IMR-90 (cell line): Measurements from ENCODE around the gene CATSPER4. TPM values are rescaled to one million over a fixed set of nuclear protein-coding genes. Genes with fewer than 3 reads are reported as not detected.

Experiments used
- ATAC-seq: fragments of 200-7000 bp; cut with Tn5 transposase; 2 replicates; pipeline ENCODE4 v1.9.1; 2020; ENCODE audit warnings: low read depth, mild to moderate bottlenecking, moderate library complexity
- BruUV-seq: library from RNA; stranded (reverse); fragments of 400-500 nt; replicated peaks from 2 replicates; lab custom pipeline; 2021; lab: Mats Ljungman, UMichigan
- CTCF ChIA-PET: fragments of 300-600 bp; formaldehyde crosslinking; extraction: SDS; loops from one replicate; lab custom pipeline; 2021; ENCODE audit warnings: antibody characterized with exemption; lab: Yijun Ruan, JAX
- POLR2A ChIA-PET: fragments of 300-600 bp; sonication (Branson Sonifier 250); formaldehyde crosslinking; loops from one replicate; lab custom pipeline; 2022; ENCODE audit warnings: antibody characterized with exemption; ENCODE audit not compliant: unreplicated experiment; lab: Charles Lee
- DNase-seq: peaks from one replicate; pipeline ENCODE4 v3.0.0; 2013
- H2AFZ ChIP-seq: replicated peaks from 2 replicates; pipeline ENCODE3; 2013; ENCODE audit warnings: low read length, mild to moderate bottlenecking; ENCODE audit not compliant: poor library complexity
- H2AK5ac ChIP-seq: 2 replicates; pipeline ENCODE4 v1.6.1; 2013; ENCODE audit warnings: low read depth, low read length, inconsistent platforms
- H2AK9ac ChIP-seq: replicated peaks from 2 replicates; pipeline ENCODE3; 2013; ENCODE audit warnings: mild to moderate bottlenecking, low read depth, low read length, moderate library complexity; ENCODE audit not compliant: poor library complexity
- H2BK120ac ChIP-seq: 2 replicates; pipeline ENCODE4 v1.6.1; 2013; ENCODE audit warnings: low read depth, low read length, inconsistent platforms
- H2BK15ac ChIP-seq: 3 replicates; pipeline ENCODE4 v1.6.1; 2013; ENCODE audit warnings: low read depth, low read length, inconsistent platforms
- H2BK20ac ChIP-seq: 2 replicates; pipeline ENCODE4 v1.6.1; 2013; ENCODE audit warnings: low read depth, mild to moderate bottlenecking, inconsistent platforms, low read length, moderate library complexity
- H2BK5ac ChIP-seq: 2 replicates; pipeline ENCODE4 v1.6.1; 2013; ENCODE audit warnings: mild to moderate bottlenecking, low read depth, low read length, inconsistent platforms; ENCODE audit not compliant: poor library complexity, severe bottlenecking
- H3K14ac ChIP-seq: replicated peaks from 2 replicates; pipeline ENCODE4 v1.6.1; 2013; ENCODE audit warnings: low read depth, low read length, inconsistent platforms
- H3K18ac ChIP-seq: 2 replicates; pipeline ENCODE4 v1.6.1; 2013; ENCODE audit warnings: low read depth, low read length, control low read depth
- H3K23ac ChIP-seq: 2 replicates; pipeline ENCODE4 v1.6.1; 2013; ENCODE audit warnings: low read depth, low read length, inconsistent platforms
- H3K27ac ChIP-seq: 2 replicates; pipeline ENCODE4 v1.5.1; 2013; ENCODE audit warnings: mild to moderate bottlenecking, control low read depth, low read length; ENCODE audit not compliant: insufficient read depth
- H3K27me3 ChIP-seq: 2 replicates; pipeline ENCODE4 v1.6.1; 2013; ENCODE audit warnings: low read length; ENCODE audit not compliant: control insufficient read depth, insufficient read depth
- H3K36me3 ChIP-seq: 2 replicates; pipeline ENCODE4 v1.6.1; 2013; ENCODE audit warnings: low read length, mixed read lengths; ENCODE audit not compliant: control insufficient read depth, insufficient read depth
- H3K4ac ChIP-seq: 2 replicates; pipeline ENCODE4 v1.6.1; 2013; ENCODE audit warnings: low read depth, low read length, inconsistent platforms
- H3K4me1 ChIP-seq: 2 replicates; pipeline ENCODE4 v1.6.1; 2013; ENCODE audit warnings: low read length, mixed read lengths; ENCODE audit not compliant: control insufficient read depth, insufficient read depth
- H3K4me2 ChIP-seq: 2 replicates; pipeline ENCODE4 v1.6.1; 2013; ENCODE audit warnings: low read depth, mild to moderate bottlenecking, control low read depth, low read length, moderate library complexity
- H3K4me3 ChIP-seq: 2 replicates; pipeline ENCODE4 v1.5.1; 2013; ENCODE audit warnings: low read depth, mild to moderate bottlenecking, control low read depth, low read length, moderate library complexity; ENCODE audit not compliant: insufficient read depth
- H3K56ac ChIP-seq: 2 replicates; pipeline ENCODE4 v1.6.1; 2013; ENCODE audit warnings: low read length, inconsistent platforms; ENCODE audit not compliant: insufficient read depth; ENCODE audit errors: extremely low read depth
- H3K79me1 ChIP-seq, 2 experiments: 2 replicates each; pipeline ENCODE4 v1.6.1; 2013; ENCODE audit warnings: low read length in 2 of 2, inconsistent platforms in 1 of 2, low read depth in 1 of 2
- H3K9ac ChIP-seq: 2 replicates; pipeline ENCODE4 v1.6.1; 2013; ENCODE audit warnings: low read depth, low read length, control low read depth
- H3K9me1 ChIP-seq: 2 replicates; pipeline ENCODE4 v1.6.1; 2013; ENCODE audit warnings: low read length, inconsistent platforms; ENCODE audit not compliant: insufficient read depth
- H3K9me3 ChIP-seq: 2 replicates; pipeline ENCODE4 v1.6.1; 2013; ENCODE audit warnings: low read length; ENCODE audit not compliant: control insufficient read depth, insufficient read depth
- H4K20me1 ChIP-seq: 2 replicates; pipeline ENCODE4 v1.6.1; 2013; ENCODE audit warnings: low read length, inconsistent platforms; ENCODE audit not compliant: insufficient read depth
- H4K5ac ChIP-seq: 2 replicates; pipeline ENCODE4 v1.6.1; 2013; ENCODE audit warnings: mild to moderate bottlenecking, low read depth, low read length, control low read depth
- H4K8ac ChIP-seq, 2 experiments: 2 replicates each; pipeline ENCODE4 v1.6.1; 2013; ENCODE audit warnings: low read depth in 2 of 2, low read length in 2 of 2, control low read depth in 1 of 2, inconsistent platforms in 1 of 2
- H4K91ac ChIP-seq: 2 replicates; pipeline ENCODE4 v1.6.1; 2013; ENCODE audit warnings: low read depth, low read length, inconsistent platforms; ENCODE audit not compliant: insufficient read depth
- BHLHE40 ChIP-seq: fragments of 150-350 bp; IDR thresholded peaks from 2 replicates; pipeline ENCODE4 v1.6.1; 2016; ENCODE audit warnings: mild to moderate bottlenecking, low read depth, low read length
- FOS ChIP-seq: fragments of 150-350 bp; IDR thresholded peaks from 2 replicates; pipeline ENCODE4 v1.6.1; 2016; ENCODE audit warnings: low read depth, low read length
- MAZ ChIP-seq: IDR thresholded peaks from 2 replicates; pipeline ENCODE4 v1.6.1; 2012; ENCODE audit warnings: low read depth, mild to moderate bottlenecking, low read length, improper control_type of control experiment, moderate library complexity, borderline replicate concordance
- MXI1 ChIP-seq: IDR thresholded peaks from 2 replicates; pipeline ENCODE4 v1.6.1; 2012; ENCODE audit warnings: low read depth, mild to moderate bottlenecking, low read length, moderate library complexity, borderline replicate concordance
- WGBS, 2 experiments: methylation state at CpG; one replicate each; pipeline versions ENCODE4 v1.1.5 to v1.1.7; 2013; ENCODE audit warnings: missing lambda C conversion rate in 2 of 2; ENCODE audit not compliant: insufficient read length in 1 of 2; ENCODE audit errors: extremely low coverage in 2 of 2; 5-methylcytosine and 5-hydroxymethylcytosine counted together
- dilution Hi-C: fragments of 300-500 bp; cut with HindIII; formaldehyde crosslinking; loops from one replicate; pipeline ENCODE4 v1.14.3; 2018; ENCODE audit warnings: low sequenced_read_pairs; ENCODE audit not compliant: unreplicated experiment
- in situ Hi-C: fragments of 300-500 bp; cut with MboI; formaldehyde crosslinking; loops from 3 replicates; pipeline ENCODE4 v1.14.3; 2019; ENCODE audit warnings: low sequenced_read_pairs, inconsistent platforms, mixed read lengths
- intact Hi-C: fragments of 100-400 bp; cut with micrococcal nuclease; formaldehyde crosslinking; loops from 2 replicates; pipeline ENCODE4 v1.10.0; 2022
- polyA plus RNA-seq, 3 experiments: library from polyadenylated mRNA; depleted of rRNA; stranded (reverse); fragments of >200 nt; gene quantifications; 2 replicates each; pipeline ENCODE4 v1.2.3, GENCODE V29; 2012; ENCODE audit warnings: low replicate concordance in 1 of 3
- total RNA-seq: library from RNA; depleted of rRNA; stranded (reverse); fragments of >200 nt; gene quantifications from 2 replicates; pipeline ENCODE4 v1.2.3, GENCODE V29; 2012
- TF ChIP-seq, protein P1 (sequence below): fragments of 150-350 bp; IDR thresholded peaks from 2 replicates; pipeline ENCODE4 v1.6.1; 2016; ENCODE audit warnings: low read depth, mild to moderate bottlenecking, low read length, moderate library complexity, borderline replicate concordance

Gene CATSPER4
- total and polyA plus RNA-seq, 2 of the 4 experiments (the other 2 are of a cell fraction): not detected

DNA sequence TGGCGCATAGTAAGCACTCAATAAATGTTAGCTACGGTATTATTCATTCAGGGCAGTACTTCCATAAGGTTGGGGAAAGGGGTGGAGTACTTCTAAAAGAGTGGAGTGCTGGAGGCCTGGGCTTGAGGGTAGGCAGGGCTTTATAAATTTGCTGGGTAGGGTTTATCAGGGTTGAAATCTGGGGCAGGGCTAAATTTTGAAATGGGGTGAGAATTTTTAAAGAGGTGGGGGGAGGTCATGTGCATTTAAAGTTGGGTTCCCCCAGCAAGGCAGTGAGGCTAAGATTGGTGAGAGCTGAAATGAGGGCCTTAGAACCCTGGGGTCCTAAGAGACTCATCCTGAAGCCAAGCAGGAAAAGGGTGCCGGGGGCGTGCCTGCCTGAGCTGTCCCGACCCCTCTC is 10.0 kb downstream of the CATSPER4 start:
- H3K18ac ChIP-seq: no peak overlapping the region
- no peak overlapping the region for H2BK20ac ChIP-seq
- H2AK5ac ChIP-seq: no peak overlapping the region
- in situ Hi-C loops: no loop called here
- ATAC-seq (no peak), DNase-seq (no peak)
- ChIA-PET POLR2A (no interaction called here), CTCF (no interaction called here)
- no peak overlapping the region for H3K14ac ChIP-seq
- H3K4me1 ChIP-seq: no peaks in the 10 kb centered on the region
- intact Hi-C loops: no loop called here
- H3K4ac ChIP-seq: no peak overlapping the region
- H2AK9ac ChIP-seq: no peak overlapping the region
- H3K27ac ChIP-seq: no peak overlapping the region
- H3K79me1 ChIP-seq: no peaks in the 10 kb centered on the region
- no peak overlapping the region for H2BK5ac ChIP-seq
- no peak overlapping the region for H3K4me2 ChIP-seq
- no peak for TF ChIP-seq MAZ
- no peak for TF ChIP-seq MXI1
- TF ChIP-seq, protein P1, sequence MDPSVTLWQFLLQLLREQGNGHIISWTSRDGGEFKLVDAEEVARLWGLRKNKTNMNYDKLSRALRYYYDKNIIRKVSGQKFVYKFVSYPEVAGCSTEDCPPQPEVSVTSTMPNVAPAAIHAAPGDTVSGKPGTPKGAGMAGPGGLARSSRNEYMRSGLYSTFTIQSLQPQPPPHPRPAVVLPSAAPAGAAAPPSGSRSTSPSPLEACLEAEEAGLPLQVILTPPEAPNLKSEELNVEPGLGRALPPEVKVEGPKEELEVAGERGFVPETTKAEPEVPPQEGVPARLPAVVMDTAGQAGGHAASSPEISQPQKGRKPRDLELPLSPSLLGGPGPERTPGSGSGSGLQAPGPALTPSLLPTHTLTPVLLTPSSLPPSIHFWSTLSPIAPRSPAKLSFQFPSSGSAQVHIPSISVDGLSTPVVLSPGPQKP: no peak
- TF ChIP-seq BHLHE40: no peak
- TF ChIP-seq FOS: no peak
- no peak overlapping the region for H3K4me3 ChIP-seq
- no peaks in the 10 kb centered on the region for H3K9me3 ChIP-seq
- dilution Hi-C loops: no loop called here
- no peak overlapping the region for H3K9ac ChIP-seq
- H2BK120ac ChIP-seq: no peak overlapping the region
- peak overlapping the region; percentile 8 for H2AFZ ChIP-seq
- no peak overlapping the region for H4K91ac ChIP-seq
- WGBS, 2 experiments: 85% methylated on average over 2 of the region's 5 CpGs; no CpG with 5 or more reads in 1 of the 2 experiments
- BruUV-seq: no TSS peak
- no peak overlapping the region for H3K56ac ChIP-seq
- no peak overlapping the region for H4K5ac ChIP-seq
- no peak overlapping the region for H3K23ac ChIP-seq
- H4K20me1 ChIP-seq: no peaks in the 10 kb centered on the region
- no peaks in the 10 kb centered on the region for H3K36me3 ChIP-seq
- peaks cover 56% of the 10 kb centered on the region for H3K27me3 ChIP-seq
- H3K9me1 ChIP-seq: no peaks in the 10 kb centered on the region
- no peak overlapping the region for H4K8ac ChIP-seq
- H2BK15ac ChIP-seq: no peak overlapping the region
